Mesenchymal stem cell (in vitro differentiated cells and primary cell): ENCODE measurements around the gene RBM20. TPM values are rescaled to one million over a fixed set of nuclear protein-coding genes. Genes with fewer than 3 reads are reported as not detected.
A peak's percentile ranks its signal among the peaks of the same experiment; 100 is the strongest.

ENCODE experiments used
- DNase-seq: peaks from one replicate; pipeline ENCODE4 v3.0.0-alpha.2; 2013
- H2AFZ ChIP-seq: one replicate; pipeline ENCODE4 v1.6.1; 2013; ENCODE audit warnings: low read depth, mild to moderate bottlenecking, control low read depth, inconsistent platforms, low read length, moderate library complexity
- H2AK5ac ChIP-seq: 2 replicates; pipeline ENCODE4 v1.6.1; 2013; ENCODE audit warnings: low read length, moderate library complexity, mild to moderate bottlenecking, inconsistent platforms; ENCODE audit not compliant: severe bottlenecking
- H2BK120ac ChIP-seq: one replicate; pipeline ENCODE4 v1.6.1; 2013; ENCODE audit warnings: low read depth, mild to moderate bottlenecking, inconsistent platforms, low read length, moderate library complexity
- H2BK12ac ChIP-seq, 2 experiments: one replicate each; pipeline ENCODE4 v1.6.1; 2013; ENCODE audit warnings: inconsistent platforms in 2 of 2, low read length in 2 of 2, mild to moderate bottlenecking in 2 of 2, moderate library complexity in 2 of 2, control low read depth in 1 of 2
- H2BK15ac ChIP-seq: one replicate; pipeline ENCODE4 v1.6.1; 2013; ENCODE audit warnings: mild to moderate bottlenecking, low read depth, inconsistent platforms; ENCODE audit not compliant: poor library complexity, severe bottlenecking
- H2BK5ac ChIP-seq: 2 replicates; pipeline ENCODE4 v1.6.1; 2013; ENCODE audit warnings: low read depth, mild to moderate bottlenecking, low read length, control low read depth, inconsistent platforms; ENCODE audit not compliant: poor library complexity, severe bottlenecking
- H3K14ac ChIP-seq, 2 experiments: one replicate each; pipeline ENCODE4 v1.6.1; 2013; ENCODE audit warnings: inconsistent platforms in 2 of 2, low read length in 2 of 2, control low read depth in 1 of 2, mild to moderate bottlenecking in 1 of 2, moderate library complexity in 1 of 2
- H3K18ac ChIP-seq, 2 experiments: one replicate each; pipeline ENCODE4 v1.6.1; 2013; ENCODE audit warnings: inconsistent platforms in 2 of 2, low read length in 2 of 2, control low read depth in 1 of 2, low read depth in 1 of 2, mild to moderate bottlenecking in 1 of 2
- H3K23ac ChIP-seq, 2 experiments: one replicate each; pipeline ENCODE4 v1.6.1; 2013; ENCODE audit warnings: inconsistent platforms in 2 of 2, low read length in 2 of 2, mild to moderate bottlenecking in 2 of 2, moderate library complexity in 2 of 2, control low read depth in 1 of 2
- H3K27ac ChIP-seq: 2 replicates; pipeline ENCODE4 v1.5.1; 2013; ENCODE audit warnings: mild to moderate bottlenecking, moderate library complexity, low read length, control low read depth, inconsistent platforms; ENCODE audit not compliant: poor library complexity, severe bottlenecking
- H3K27me3 ChIP-seq, 2 experiments: 2 replicates each; pipeline versions ENCODE4 v1.6.1 to v1.7.0; 2013; ENCODE audit warnings: low read length in 2 of 2, mild to moderate bottlenecking in 2 of 2, moderate library complexity in 2 of 2, control low read depth in 1 of 2, inconsistent platforms in 1 of 2; ENCODE audit not compliant: control insufficient read depth in 1 of 2, insufficient read depth in 1 of 2
- H3K36me3 ChIP-seq, 2 experiments: 2 replicates each; pipeline versions ENCODE4 v1.6.1 to v1.7.0; 2013; ENCODE audit warnings: low read length in 2 of 2, control low read depth in 1 of 2, inconsistent platforms in 1 of 2, low read depth in 1 of 2, mild to moderate bottlenecking in 1 of 2; ENCODE audit not compliant: insufficient read depth in 2 of 2, control insufficient read depth in 1 of 2
- H3K4ac ChIP-seq, 2 experiments: one replicate each; pipeline ENCODE4 v1.6.1; 2013; ENCODE audit warnings: inconsistent platforms in 2 of 2, low read length in 2 of 2, mild to moderate bottlenecking in 2 of 2, moderate library complexity in 2 of 2, control low read depth in 1 of 2, low read depth in 1 of 2
- H3K4me1 ChIP-seq: 2 replicates; pipeline ENCODE4 v1.6.1; 2013; ENCODE audit warnings: low read depth, low read length, control low read depth; ENCODE audit not compliant: control insufficient read depth, insufficient read depth
- H3K4me2 ChIP-seq: 2 replicates; pipeline ENCODE4 v1.6.1; 2013; ENCODE audit warnings: low read length, mild to moderate bottlenecking, inconsistent platforms; ENCODE audit not compliant: poor library complexity, severe bottlenecking
- H3K4me3 ChIP-seq, 2 experiments: 2 replicates each; pipeline versions ENCODE4 v1.5.1 to v1.7.0; 2013; ENCODE audit warnings: low read length in 2 of 2, mild to moderate bottlenecking in 2 of 2, control low read depth in 1 of 2, low read depth in 1 of 2; ENCODE audit not compliant: insufficient read depth in 1 of 2
- H3K79me1 ChIP-seq: replicated peaks from 2 replicates; pipeline ENCODE4 v1.6.1; 2013; ENCODE audit warnings: mild to moderate bottlenecking, control low read depth, low read length, inconsistent platforms; ENCODE audit not compliant: poor library complexity, severe bottlenecking
- H3K9ac ChIP-seq: 2 replicates; pipeline ENCODE4 v1.7.0; 2013; ENCODE audit warnings: mild to moderate bottlenecking, low read length, moderate library complexity
- H3K9me3 ChIP-seq: 2 replicates; pipeline ENCODE4 v1.7.0; 2013; ENCODE audit warnings: mild to moderate bottlenecking, low read length; ENCODE audit not compliant: control insufficient read depth
- H4K8ac ChIP-seq: one replicate; pipeline ENCODE4 v1.6.1; 2013; ENCODE audit warnings: inconsistent platforms, mild to moderate bottlenecking, low read length, moderate library complexity
- H4K91ac ChIP-seq: one replicate; pipeline ENCODE4 v1.6.1; 2013; ENCODE audit warnings: mild to moderate bottlenecking, low read length, inconsistent platforms
- WGBS: methylation state at CpG from one replicate; pipeline ENCODE4 v1.1.7; 2013; ENCODE audit warnings: mixed read lengths; 5-methylcytosine and 5-hydroxymethylcytosine counted together
- polyA plus RNA-seq, 2 experiments: library from polyadenylated mRNA; stranded (reverse); fragments of 200-250 nt; gene quantifications; one replicate each; pipeline ENCODE4 v1.2.3, GENCODE V29; 2013

RBM20 gene
- polyA plus RNA-seq (2013, experiment 1 of 2) = 0.68 TPM
- 0.55 TPM for polyA plus RNA-seq (2013, experiment 2 of 2)

DNA sequence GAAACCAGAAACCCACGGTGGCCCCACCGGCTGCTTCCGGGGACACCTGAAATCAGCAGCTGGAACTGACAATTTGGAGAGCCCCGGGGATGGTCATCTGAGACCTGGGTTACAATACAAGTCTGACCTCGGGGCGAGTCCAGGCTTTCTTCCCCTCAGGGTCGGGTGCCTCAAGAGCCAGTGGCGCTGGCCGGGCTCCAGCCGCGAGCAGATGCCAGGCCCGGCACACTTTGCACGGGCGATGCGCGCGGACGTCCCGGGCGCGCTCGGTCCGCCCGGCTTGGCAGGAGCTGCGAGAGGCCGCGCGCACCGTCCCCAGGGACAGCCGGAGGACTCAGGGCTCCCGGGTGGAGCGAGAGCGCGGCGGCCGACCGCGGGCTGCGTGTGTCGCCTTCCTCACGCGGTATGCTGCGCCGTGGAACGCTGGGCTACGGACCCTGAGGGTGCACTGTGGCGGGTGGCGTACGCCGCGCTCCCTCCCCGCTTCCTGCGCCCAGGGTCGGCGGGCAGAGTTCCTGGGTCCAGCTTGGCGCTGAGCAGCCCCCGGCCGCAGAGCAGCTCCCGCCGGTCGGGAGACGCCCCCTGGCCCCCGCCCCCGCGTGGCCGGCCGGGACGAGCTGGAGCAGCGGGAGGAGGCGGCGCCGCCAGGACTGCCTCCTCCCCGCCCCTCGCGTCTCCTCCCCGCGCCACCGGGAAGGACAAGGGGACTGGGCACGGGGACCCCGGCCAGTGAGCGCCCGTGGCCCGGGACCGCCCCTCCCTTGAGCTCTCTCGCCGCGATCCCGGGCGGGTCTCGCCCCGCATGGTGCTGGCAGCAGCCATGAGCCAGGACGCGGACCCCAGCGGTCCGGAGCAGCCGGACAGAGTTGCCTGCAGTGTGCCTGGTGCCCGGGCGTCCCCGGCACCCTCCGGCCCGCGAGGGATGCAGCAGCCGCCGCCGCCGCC, at the start of gene RBM20:
TSS of gene RBM20 (plus strand) at position 684 of the 945 bp plus-strand sequence. CDS start at position 803, 119 bp downstream.
- Histone ChIP-seq H3K27me3 (peaks cover 23 to 67% of the 10 kb centered on the region in 2 experiments), H2BK120ac (peak within 1 kb of the TSS; percentile 44), H2BK5ac (no peak within 1 kb of the TSS), H3K9me3 (no peaks in the 10 kb centered on the region), H3K4me3 (peak within 1 kb of the TSS; percentile 71 to 79), H3K36me3 (no peaks in the 10 kb centered on the region), H3K14ac (no peak within 1 kb of the TSS), H4K91ac (no peak within 1 kb of the TSS), H3K4me2 (peak within 1 kb of the TSS; percentile 97), H2BK15ac (peak within 1 kb of the TSS; percentile 19), H3K4ac (peak within 1 kb of the TSS in 1 of 2 experiments; percentile 4), H3K18ac (peak within 1 kb of the TSS in 1 of 2 experiments; percentile 6), H2AFZ (peak within 1 kb of the TSS; percentile 78), H3K23ac (peak within 1 kb of the TSS in 1 of 2 experiments; percentile 23), H3K27ac (no peak within 1 kb of the TSS), H3K79me1 (no peaks in the 10 kb centered on the region), H3K9ac (no peak within 1 kb of the TSS), H4K8ac (peak within 1 kb of the TSS; percentile 31), H2AK5ac (no peak within 1 kb of the TSS), H3K4me1 (peaks cover 14% of the 10 kb centered on the region), H2BK12ac (peak within 1 kb of the TSS in 1 of 2 experiments; percentile 87)
- under 1% methylated on average over 74 of the region's 106 CpGs for WGBS
- DNase-seq = peak; percentile 48

DNA sequence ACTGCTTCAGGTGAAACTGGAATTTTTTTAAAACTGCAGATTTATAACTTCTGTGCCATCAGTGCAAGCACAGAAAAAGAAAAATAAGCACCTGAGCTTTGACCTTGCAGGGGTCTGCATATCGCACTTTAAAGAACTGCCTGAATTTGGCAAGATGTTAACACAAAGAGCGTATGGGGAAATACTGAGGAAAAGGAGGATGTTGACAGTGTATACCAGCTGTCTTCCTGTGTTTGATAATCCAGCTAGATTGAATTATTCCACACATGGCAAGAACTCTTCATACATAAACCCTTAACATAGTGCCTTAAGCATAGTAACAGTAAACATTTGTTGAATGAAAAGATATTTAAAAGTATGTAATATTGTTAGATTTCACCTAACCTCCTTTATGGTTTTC, 46.7 kb upstream of the RBM20 start:
- Histone ChIP-seq H4K8ac (no peak overlapping the region), H3K4me2 (no peak overlapping the region), H2BK15ac (no peak overlapping the region), H3K4me3 (no peak overlapping the region), H2BK5ac (no peak overlapping the region), H2AK5ac (no peak overlapping the region), H3K4ac (no peak overlapping the region), H4K91ac (no peak overlapping the region), H3K79me1 (peaks cover 1% of the 10 kb centered on the region), H3K9me3 (no peaks in the 10 kb centered on the region), H3K36me3 (peaks cover 18 to 92% of the 10 kb centered on the region in 2 experiments), H3K27ac (no peak overlapping the region), H3K27me3 (no peaks in the 10 kb centered on the region), H3K14ac (no peak overlapping the region), H3K4me1 (no peaks in the 10 kb centered on the region), H2BK120ac (no peak overlapping the region), H2AFZ (no peak overlapping the region), H2BK12ac (no peak overlapping the region), H3K18ac (no peak overlapping the region), H3K23ac (no peak overlapping the region), H3K9ac (no peak overlapping the region)
- 100% methylated on average over 1 of the region's 2 CpGs for WGBS
- no peak for DNase-seq

DNA sequence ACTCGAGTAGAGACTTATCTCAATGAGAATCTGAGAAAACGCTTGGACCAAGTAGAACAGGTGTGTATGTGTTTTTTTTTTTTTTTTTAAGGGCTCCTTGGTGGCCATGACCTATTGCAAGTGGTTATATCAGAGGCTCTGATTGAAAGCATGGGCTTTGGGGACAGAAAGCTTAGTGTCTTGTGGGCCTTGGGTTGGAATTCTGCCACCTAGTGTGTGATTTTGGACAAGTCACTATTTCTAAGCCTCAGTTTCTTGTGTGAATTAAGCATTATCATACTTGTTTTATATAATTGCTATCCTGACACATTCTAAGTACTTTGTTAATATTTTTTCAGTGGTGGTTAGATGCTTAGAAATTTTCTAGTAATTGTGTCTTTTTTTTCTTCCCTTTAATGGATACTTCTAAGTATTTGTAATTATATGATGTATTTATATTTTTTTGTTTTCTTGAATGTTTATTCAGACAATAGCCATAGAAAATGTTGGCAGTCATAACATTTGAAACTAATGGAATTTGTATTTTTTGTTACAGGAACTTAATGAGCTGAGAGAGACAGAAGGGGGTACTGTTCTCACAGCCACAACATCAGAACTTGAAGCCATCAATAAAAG, 43.5 kb upstream of the RBM20 start:
- H3K27ac ChIP-seq = no peak overlapping the region
- no peak overlapping the region for H3K4me3 ChIP-seq
- no peaks in the 10 kb centered on the region for H3K9me3 ChIP-seq
- H2BK15ac ChIP-seq = no peak overlapping the region
- H2AK5ac ChIP-seq = no peak overlapping the region
- H3K4me2 ChIP-seq = no peak overlapping the region
- no peak overlapping the region for H4K91ac ChIP-seq
- peaks cover 13 to 96% of the 10 kb centered on the region in 2 experiments for H3K36me3 ChIP-seq
- no peak overlapping the region for H3K14ac ChIP-seq
- no peak overlapping the region for H4K8ac ChIP-seq
- no peak overlapping the region for H3K23ac ChIP-seq
- H3K27me3 ChIP-seq = no peaks in the 10 kb centered on the region
- WGBS = 60% methylated on average over 2 of the region's 2 CpGs
- H2AFZ ChIP-seq = no peak overlapping the region
- peak; percentile 76 for DNase-seq
- H2BK120ac ChIP-seq = no peak overlapping the region
- H2BK5ac ChIP-seq = no peak overlapping the region
- no peak overlapping the region for H3K4ac ChIP-seq
- H2BK12ac ChIP-seq = no peak overlapping the region
- no peaks in the 10 kb centered on the region for H3K4me1 ChIP-seq
- peaks cover 1% of the 10 kb centered on the region for H3K79me1 ChIP-seq
- H3K9ac ChIP-seq = no peak overlapping the region
- no peak overlapping the region for H3K18ac ChIP-seq

DNA sequence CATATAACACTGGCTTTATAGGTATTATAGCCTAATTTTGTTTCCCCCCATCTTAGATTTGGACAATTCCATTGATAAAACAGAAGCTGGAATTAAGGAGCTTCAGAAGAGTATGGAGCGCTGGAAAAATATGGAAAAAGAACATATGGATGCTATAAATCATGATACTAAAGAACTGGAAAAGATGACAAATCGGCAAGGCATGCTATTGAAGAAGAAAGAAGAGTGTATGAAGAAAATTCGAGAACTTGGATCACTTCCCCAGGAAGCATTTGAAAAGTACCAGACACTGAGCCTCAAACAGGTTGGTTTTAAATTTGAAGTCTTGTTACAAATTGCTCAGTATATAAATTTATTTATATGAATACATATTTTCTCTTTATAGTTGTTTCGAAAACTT, 42.6 kb upstream of the RBM20 start:
- Histone ChIP-seq H2AK5ac (no peak overlapping the region), H3K4me2 (no peak overlapping the region), H3K4me1 (no peaks in the 10 kb centered on the region), H3K27ac (no peak overlapping the region), H3K79me1 (peaks cover 1% of the 10 kb centered on the region), H3K36me3 (peaks cover 12 to 94% of the 10 kb centered on the region in 2 experiments), H3K18ac (no peak overlapping the region), H4K91ac (no peak overlapping the region), H4K8ac (no peak overlapping the region), H3K4ac (no peak overlapping the region), H2BK120ac (no peak overlapping the region), H2BK15ac (no peak overlapping the region), H2BK5ac (no peak overlapping the region), H2AFZ (no peak overlapping the region), H3K9me3 (no peaks in the 10 kb centered on the region), H3K14ac (no peak overlapping the region), H3K27me3 (no peaks in the 10 kb centered on the region), H2BK12ac (no peak overlapping the region), H3K4me3 (no peak overlapping the region), H3K23ac (no peak overlapping the region), H3K9ac (no peak overlapping the region)
- no peak for DNase-seq
- 96% methylated on average over 3 of the region's 4 CpGs for WGBS
